Fibroblast of the conjunctiva (primary cell): ENCODE measurements around the gene PARD3.

Source experiments
- DNase-seq: peaks from one replicate; pipeline ENCODE4 v3.0.0-alpha.2; 2010; ENCODE audit warnings: low read depth

The PARD3 gene

DNA sequence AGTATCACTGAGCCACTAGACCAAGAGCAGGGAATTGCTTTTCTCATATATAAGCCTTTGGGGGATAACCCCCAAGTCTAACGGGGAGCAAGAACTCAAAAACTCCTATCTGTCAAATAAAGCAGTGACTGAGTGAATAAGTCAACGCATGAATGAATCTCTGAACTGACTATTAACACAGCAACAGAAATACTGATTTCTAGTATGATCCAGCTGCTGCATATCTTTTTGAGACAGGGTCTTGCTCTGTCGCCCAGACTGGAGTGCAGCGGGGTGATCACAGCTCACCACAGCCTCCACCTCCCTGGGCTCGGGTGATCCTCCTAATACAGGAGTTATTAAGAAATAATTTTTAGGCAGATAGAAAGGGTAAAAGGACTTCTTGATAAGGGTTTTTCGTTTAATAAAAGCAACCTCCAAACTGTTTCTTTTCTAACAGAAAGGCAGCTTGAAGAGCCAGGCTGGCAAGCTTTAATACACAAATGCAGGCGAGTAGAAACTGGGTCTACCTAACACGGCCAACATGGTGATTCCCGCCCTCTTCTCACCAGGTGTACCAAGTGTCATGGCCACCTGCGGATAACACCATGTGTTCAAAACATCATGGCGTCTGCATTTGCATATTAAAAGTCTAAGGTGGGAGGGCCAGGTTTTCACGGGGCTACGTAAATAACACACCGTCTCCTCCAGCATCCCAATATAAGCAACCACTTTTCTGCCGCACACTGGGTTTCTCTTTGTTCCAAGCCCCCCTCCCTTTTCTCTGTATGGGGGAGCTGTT lies 631.9 kb downstream of the PARD3 start:
- no peak for DNase-seq

DNA sequence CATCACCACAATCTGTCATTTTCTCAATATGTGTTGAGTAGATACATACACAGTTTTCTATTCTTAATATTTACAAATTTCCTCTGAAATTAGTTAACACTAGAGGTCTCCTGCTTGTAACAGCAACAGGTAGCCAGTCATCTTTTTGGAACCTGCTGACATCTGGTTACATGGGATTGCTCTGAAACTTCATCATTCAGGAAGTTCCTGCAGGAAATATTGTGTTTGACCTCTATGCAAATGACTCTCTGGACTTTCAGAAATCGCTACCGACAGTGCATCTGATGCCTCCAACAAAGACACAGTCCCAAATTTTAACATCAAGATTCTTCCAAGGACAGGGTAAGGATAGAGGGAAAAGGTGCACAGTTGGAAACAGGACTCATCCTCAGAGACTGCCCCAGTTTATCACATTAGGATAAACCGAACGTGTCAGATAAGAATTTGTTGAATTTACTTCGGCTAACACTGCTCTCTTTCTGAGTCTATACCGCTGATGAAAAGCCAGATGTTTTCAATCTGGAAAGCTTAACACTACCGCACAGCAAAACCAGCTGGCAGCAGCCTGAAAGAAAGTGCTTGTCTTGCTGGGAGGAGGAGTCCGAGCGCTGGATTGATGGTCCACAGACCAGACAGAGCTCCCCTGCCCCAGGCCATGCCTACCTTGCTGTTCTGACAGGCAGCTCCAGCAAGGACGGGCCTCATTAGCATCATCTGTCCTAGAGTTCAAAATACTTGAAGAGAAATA lies 633.4 kb downstream of the PARD3 start:
- DNase-seq: peak; percentile 63

- no peak for DNase-seq
Measured at GRCh38 chr10:34180749-34181148, 634.3 kb downstream of the PARD3 start.

GRCh38 chr10:34179280-34179679 lies 635.8 kb downstream of the PARD3 start:
- DNase-seq: no peak

- DNase-seq: no peak
Measured at GRCh38 chr10:34178756-34179155, 636.3 kb downstream of the PARD3 start.

DNA sequence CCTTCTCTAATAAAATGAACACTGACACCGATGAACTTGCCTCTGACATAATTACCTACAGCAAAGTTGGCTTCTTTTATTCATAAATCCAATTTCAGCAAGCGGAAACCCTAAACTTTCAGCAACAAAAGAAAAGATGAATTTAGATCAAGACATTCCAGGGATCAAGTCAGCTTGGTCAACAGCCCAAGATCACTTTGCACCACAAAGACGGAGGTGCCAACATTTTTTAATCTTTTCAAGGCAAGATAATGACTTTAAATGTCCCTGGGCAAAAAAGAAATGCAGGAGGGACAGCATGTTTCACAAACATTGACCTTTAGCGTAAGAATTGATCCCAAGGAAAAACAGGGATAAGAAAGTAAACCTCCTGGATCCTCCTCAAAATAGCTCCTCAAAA lies 636.9 kb downstream of the PARD3 start:
- DNase-seq: no peak

DNA sequence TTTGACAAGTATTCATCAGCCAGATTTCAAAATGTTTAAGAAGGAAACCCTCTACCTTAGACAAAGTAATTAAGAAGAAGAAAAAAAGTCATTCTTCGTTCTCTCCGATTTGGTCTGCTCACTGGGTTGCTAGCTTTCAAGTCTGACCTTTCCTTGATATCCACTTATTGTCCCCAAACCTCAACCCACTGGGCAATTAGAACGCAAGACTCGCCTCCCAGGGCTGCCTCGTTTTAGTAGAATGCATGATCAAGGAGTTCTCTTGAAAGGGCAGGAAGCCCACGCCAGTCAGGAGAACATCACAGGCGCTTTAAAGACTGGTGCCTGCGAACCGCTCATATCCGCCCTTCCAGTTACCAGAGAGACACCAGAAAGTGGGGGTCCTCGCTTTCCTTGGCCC lies 637.7 kb downstream of the PARD3 start:
- no peak for DNase-seq

DNA sequence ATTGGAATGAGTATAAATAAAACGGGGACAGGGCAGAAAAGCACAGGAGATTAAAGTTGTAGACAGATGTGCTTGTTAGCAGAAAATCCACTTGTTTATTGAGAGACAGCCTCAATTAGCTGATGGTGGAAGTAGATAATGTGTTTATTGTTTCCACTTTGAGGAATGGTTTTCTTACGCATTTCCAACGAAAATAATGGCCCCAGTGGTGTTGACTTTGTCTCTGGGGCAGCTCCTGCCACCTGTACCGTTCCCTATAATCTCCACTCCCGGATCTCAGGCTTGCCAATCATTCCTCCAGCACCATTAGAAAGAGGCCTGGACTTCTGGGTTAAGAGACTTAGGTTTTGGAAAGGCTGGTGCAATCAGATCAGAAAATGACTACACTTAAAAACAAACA lies 638.7 kb downstream of the PARD3 start:
- no peak for DNase-seq

- DNase-seq: no peak
Measured at GRCh38 chr10:34175121-34175520, 640.0 kb downstream of the PARD3 start.

GRCh38 chr10:34172936-34173533 lies 642.1 kb downstream of the PARD3 start:
- peak; percentile 26 for DNase-seq

DNA sequence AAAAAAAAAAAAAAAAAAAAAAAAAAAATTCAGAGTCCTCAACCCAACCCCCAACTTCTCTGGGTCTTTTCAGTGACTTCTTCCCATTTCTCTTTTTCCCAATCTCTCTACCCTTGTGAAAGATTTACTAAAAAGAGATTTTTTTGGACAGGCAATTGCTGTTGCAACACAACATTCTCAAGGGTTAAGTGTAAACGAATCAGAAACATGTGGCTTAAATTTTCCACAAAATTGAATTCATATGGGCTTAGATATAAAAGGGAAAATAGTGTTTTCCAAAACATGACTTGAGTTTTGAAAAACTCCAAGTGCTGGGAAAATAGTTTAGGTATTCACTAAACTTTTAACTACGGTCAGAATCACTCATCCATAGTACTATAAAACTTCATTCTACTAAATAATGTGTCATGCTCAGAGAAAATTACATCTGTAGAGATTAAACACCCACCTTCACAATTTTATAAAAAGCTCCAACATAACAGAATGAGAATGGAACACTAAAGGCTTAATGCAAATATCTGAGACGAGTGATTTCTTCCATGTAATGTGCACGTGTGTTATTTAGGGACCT lies 643.1 kb downstream of the PARD3 start:
- DNase-seq: peak; percentile 68

- no peak for DNase-seq
Measured at GRCh38 chr10:34169677-34170076, 645.4 kb downstream of the PARD3 start.

- DNase-seq: no peak
Measured at GRCh38 chr10:34169131-34169530, 646.0 kb downstream of the PARD3 start.

GRCh38 chr10:34168439-34168838 lies 646.7 kb downstream of the PARD3 start:
- DNase-seq: no peak

DNA sequence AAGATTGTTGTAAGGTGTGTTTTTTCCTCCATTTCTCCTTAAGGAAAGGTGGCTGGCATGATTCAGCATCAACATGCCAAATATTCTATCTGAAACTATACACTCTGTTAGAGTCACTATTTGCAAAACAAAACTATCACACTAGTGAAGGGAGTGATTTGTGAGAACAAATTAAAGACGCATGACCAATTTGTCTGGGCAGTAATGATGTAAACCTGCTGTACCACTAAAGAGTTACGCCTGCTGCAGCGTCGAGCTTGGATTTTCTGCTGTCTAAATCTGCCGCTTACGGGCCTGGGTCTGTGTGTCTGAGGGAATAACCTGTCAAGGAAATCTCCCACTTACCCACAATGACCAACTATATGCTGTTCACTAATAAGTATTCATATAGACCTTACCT lies 648.3 kb downstream of the PARD3 start:
- no peak for DNase-seq

DNA sequence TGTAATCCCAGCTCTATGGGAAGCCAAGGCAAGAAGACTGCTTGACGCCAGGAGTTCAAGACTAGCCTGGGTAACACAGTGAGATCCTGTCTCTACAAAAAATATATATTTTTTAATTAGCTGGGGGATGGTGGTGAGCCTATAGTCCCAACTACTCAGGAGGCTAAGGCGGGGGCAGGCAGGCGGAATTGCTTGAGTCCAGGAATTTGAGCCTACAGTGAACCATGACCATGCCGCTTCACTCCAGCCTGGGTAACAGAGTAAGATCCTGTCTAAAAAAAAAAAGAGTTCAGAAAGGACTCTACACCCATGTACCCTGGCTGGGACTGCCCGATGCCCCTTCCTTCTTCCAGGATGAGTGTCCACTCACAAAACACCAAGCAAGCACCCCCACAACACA lies 648.7 kb downstream of the PARD3 start:
- no peak for DNase-seq

GRCh38 chr10:34164029-34164428 lies 651.1 kb downstream of the PARD3 start:
- DNase-seq: no peak

GRCh38 chr10:34163075-34163905 lies 651.8 kb downstream of the PARD3 start:
- DNase-seq: no peak

DNA sequence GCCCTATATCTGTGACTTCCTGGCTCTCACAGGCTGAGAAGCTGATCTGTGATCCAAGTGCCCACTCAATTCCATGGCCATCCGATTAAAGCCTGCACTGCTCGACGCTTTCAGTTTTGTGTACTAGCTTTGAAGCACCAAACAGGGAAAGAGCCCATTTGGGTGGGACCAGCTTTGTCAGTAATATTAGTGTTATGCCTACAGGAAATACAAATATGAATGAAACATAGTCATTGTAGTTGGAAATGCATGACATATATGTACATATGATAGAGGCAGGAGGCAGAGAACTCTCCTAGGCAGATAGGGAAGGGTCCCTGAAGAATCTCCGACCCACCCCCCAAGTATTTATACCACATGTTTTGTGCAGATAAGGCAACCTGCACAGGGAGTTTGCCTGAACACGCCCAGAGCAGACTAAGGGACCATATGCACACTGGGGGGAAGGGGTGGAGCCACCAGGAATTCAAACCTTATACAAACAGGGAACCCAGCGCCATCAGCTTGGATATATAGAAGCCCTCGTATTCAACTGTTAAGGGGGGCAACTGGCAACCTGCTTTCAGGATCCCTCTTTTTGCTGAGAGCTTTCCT lies 653.2 kb downstream of the PARD3 start:
- DNase-seq: no peak

DNA sequence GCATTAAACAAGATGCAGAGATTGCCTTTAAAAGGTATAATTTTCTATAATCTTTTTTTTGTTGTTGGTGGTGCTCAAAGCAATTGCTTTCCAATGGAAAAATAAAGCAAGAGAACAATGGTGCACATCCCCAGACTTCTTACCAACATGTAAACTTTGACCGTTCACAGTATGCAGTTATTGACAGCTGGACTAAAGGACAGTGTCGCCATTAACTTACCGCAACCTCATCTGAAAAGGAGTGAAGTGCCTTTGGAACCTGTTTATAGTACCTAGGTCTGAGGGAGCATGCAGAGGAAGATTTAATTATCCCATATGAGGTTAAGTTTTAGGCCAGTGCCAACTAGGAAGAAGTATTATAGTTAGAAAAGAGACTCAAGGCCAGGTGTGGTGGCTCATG lies 654.5 kb downstream of the PARD3 start:
- no peak for DNase-seq

DNA sequence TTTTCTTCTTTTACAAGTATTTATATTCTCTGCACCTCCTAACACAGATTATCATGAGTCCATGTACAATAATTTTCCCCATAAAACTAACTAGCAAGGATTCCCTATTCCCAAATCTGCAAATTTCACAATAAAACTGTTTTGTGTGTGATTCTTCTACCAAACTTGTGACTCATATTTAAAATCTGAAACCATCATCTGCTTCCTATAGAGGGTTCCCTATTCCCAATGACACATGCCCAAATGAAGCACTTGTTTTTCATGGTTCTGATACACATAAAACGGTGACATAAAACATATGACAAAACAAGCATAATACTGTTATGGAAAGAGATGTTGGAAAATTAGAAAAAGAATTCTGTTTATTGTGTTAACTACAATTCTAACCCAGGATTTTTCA lies 657.6 kb downstream of the PARD3 start:
- no peak for DNase-seq
